ENCODE measurements around the gene TERB2.
"Not testable (repeated sequence)": the region's sequence is repeated elsewhere in the genome, so short reads cannot be mapped to it uniquely, and the experiment has no call there.

Gene TERB2

GRCh38 chr15:44988870-44989219 is 32.4 kb downstream of the TERB2 start:
- FAIRE-seq; DNase-seq (ENCODE audit: insufficient read length): not testable (repeated sequence)

DNA sequence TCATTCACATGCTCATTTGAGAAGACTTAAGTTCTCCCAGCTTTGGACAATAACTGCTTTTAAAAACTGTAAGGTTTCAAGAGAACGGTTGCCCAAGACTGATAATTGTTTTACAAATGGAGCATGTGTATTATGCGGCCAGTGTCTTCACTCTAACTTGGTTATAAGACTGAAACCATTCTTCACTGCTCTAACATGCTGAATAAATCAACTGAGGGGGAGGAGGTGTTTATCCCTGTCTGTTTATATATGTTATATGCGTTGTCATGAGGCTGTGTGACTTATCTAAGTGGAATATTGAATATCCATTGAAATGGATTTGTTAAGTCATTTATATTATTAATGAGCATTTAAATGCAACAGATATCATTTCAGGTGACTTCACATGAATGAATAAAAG is 41.1 kb downstream of the TERB2 start:
- DNase-seq (ENCODE audit: insufficient read length); FAIRE-seq: not testable (repeated sequence)

DNA sequence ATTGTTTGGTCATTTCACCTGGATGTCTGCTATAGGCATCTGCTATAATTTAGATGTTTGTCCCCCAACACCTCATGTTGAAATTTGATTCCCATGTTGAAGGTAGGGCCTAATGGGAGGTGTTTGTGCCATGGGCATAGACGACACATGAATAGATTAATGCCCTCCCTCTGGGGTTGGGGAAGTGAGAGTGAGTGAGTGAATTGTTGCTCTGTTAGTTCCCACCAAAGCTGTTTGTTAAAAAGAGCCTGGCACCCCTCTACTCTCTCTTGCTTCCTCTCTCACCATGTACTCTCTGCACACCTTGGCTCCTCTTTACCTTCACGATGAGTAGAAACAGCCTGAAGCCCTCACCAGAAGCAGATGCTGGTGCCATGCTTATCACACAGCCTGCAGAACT is 42.6 kb downstream of the TERB2 start:
- FAIRE-seq: no peak
- DNase-seq (ENCODE audit: insufficient read length): no peak
- no peak for TF ChIP-seq POLR2A (IDR thresholded peaks at IDR 0.05; ENCODE audit: low read depth, low read length)
- no peak for TF ChIP-seq POLR2AphosphoS5 (IDR thresholded peaks at IDR 0.05; ENCODE audit: low read depth, low read length)
- TF ChIP-seq TAF1 (IDR thresholded peaks at IDR 0.05; ENCODE audit: borderline replicate concordance, low read depth, low read length): no peak

- FAIRE-seq; DNase-seq (ENCODE audit: insufficient read length): not testable (repeated sequence)
Measured at GRCh38 chr15:45001180-45001579, 44.7 kb downstream of the TERB2 start.

GRCh38 chr15:45003731-45004410 is 47.4 kb downstream of the TERB2 start:
- not testable (repeated sequence) for DNase-seq (ENCODE audit: insufficient read length); FAIRE-seq

DNA sequence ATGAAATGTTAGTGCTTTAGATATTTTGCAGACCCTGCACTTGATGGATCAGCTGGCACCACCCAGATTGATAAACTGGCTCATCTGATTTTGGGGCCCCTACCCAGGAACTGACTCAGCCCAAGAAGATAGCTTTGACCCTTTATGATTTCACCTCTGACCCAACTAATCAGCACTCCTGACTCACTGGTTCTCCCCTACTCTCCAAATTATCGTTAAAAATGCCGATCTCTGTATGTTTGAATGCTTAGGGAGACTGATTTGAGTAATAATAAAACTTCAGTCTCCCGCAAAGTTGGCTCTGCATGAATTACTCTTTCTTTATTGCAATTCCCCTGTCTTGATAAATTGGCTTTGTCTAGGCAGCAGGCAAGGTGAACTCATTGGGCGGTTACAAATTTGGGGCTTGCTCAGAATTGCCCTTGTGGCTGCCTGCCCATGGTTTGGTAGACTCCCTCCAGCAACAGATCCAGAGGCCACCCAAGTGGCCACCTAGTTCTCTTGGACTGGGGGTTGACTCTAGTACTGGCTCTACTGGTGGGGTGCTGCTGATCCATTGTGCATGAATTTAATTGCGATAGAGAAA is 48.2 kb downstream of the TERB2 start:
- DNase-seq (ENCODE audit: insufficient read length); FAIRE-seq: not testable (repeated sequence)

GRCh38 chr15:45009046-45009445 is 52.6 kb downstream of the TERB2 start:
- FAIRE-seq (no peak), DNase-seq (ENCODE audit: insufficient read length) (no peak)
- TF ChIP-seq TAF1 (IDR thresholded peaks at IDR 0.05; ENCODE audit: borderline replicate concordance, low read depth, low read length) (no peak), POLR2AphosphoS5 (IDR thresholded peaks at IDR 0.05; ENCODE audit: low read depth, low read length) (no peak), POLR2A (IDR thresholded peaks at IDR 0.05; ENCODE audit: low read depth, low read length) (no peak)

DNA sequence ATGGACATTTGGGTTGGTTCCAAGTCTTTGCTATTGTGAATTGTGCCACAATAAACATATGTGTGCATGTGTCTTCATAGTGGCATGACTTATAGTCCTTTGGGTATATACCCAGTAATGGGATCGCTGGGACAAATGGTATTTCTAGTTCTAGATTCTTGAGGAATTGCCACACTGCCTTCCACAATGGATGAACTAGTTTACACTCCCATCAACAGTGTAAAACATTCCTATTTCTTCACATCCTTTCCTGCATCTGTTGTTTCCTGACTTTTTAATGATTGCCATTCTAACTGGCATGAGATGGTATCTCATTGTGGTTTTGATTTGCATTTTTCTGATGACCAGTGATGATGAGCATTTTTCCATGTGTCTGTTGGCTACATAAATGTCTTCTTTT is 58.6 kb downstream of the TERB2 start:
- not testable (repeated sequence) for DNase-seq (ENCODE audit: insufficient read length); FAIRE-seq

- FAIRE-seq; DNase-seq (ENCODE audit: insufficient read length): not testable (repeated sequence)
Measured at GRCh38 chr15:45020222-45020900, 63.9 kb downstream of the TERB2 start.

- not testable (repeated sequence) for FAIRE-seq; DNase-seq (ENCODE audit: insufficient read length)
Measured at GRCh38 chr15:45020901-45021259, 64.4 kb downstream of the TERB2 start.

DNA sequence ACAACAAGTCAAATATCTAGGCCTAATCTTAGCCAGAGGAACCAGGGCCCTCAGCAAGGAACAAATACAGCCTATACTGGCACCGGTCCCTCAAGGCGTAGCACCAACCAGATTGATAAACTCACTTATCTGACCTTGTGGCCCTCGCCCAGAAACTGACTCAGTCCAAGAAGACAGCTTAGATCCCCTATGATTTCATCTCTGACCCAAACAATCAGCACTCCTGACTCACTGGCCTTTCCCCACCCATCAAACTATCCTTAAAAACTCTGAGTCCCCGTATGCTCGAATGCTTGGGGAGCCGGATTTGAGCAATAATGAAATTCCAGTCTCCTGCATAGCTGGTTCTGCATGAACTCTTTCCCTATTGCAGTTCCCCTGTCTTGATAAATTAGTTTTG is 64.9 kb downstream of the TERB2 start:
- no peak for DNase-seq (ENCODE audit: insufficient read length)
- no peak for FAIRE-seq
- TF ChIP-seq TAF1 (IDR thresholded peaks at IDR 0.05; ENCODE audit: borderline replicate concordance, low read depth, low read length) (no peak), POLR2AphosphoS5 (IDR thresholded peaks at IDR 0.05; ENCODE audit: low read depth, low read length) (no peak), POLR2A (IDR thresholded peaks at IDR 0.05; ENCODE audit: low read depth, low read length) (no peak)

DNA sequence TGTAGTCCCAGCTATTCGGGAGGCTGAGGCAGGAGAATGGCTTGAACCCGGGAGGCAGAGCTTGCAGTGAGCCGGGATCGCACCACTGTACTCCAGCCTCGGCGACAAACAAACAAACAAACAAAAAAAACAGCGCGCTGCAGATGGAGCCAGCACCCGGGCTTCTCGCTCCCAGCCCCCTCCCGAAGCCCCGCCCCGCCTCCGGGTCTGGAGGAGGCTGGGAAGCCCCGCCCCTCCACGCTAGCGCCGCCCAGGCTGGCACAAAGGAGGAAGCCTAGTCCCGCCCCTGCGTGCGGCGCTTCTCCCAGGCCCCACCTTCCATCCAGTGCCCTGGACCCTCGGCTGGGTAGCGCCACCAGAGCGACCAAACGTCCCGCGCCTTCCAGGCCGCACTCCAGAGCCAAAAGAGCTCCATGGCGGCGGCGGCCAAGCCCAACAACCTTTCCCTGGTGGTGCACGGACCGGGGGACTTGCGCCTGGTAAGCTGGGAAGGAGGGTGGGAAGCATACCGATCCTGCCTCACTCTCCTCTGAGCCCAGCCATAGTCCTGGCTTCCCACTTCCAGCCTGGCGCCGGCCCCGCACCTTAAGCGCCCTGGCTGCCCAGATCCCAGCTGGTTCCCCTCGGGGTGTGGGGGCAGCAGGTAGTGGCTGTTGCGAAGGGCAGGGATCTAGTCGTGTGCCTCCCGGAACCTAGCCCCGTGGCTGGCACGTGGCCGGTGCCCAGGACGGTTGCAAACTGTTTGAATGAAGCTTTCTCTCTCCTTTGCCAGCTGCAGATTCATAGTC is 66.6 kb downstream of the TERB2 start, which contains the start of gene SORD:
SORD (plus strand) TSS at position 325 of the 788 bp plus-strand sequence; CDS start at position 414, 89 bp downstream.
- TF ChIP-seq TAF1 (IDR thresholded peaks at IDR 0.05; ENCODE audit: borderline replicate concordance, low read depth, low read length): no peak
- TF ChIP-seq POLR2A (IDR thresholded peaks at IDR 0.05; ENCODE audit: low read depth, low read length): peak; percentile 58; the same call in 1 of the 2 replicates
- TF ChIP-seq POLR2AphosphoS5 (IDR thresholded peaks at IDR 0.05; ENCODE audit: low read depth, low read length): peak; percentile 51; the same call in 1 of the 2 replicates
- FAIRE-seq: peak; percentile 68
- peak; percentile 96 for DNase-seq (ENCODE audit: insufficient read length)

DNA sequence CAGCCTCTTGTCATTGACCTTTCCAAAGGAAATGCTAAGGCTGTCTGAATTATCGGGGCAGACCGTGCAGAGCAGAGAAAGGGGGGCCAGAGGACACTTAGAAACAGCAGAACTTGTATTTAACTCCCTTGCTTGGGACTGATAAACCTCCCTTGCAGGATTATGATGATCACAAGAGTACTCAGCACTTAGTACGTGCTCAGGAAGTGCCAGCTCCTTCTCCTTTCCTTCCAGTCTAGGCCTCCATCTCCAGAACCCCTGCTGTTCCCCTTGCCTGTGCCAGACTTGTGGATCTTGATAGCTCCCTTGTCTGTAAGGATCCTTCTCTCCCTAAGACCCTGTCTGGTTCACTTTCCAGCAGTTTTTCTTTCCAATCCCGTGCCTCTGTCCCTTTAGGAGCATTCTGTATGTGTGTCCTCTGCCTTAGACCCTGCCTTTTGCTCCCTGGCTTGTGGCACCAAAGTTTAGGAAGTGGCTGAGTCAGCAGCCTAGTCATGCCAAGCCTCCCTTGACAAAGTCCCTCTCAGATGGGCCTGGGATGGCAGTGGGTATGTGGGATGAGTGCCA is 67.3 kb downstream of the TERB2 start:
- no peak for DNase-seq (ENCODE audit: insufficient read length)
- TF ChIP-seq TAF1 (IDR thresholded peaks at IDR 0.05; ENCODE audit: borderline replicate concordance, low read depth, low read length) (no peak), POLR2A (IDR thresholded peaks at IDR 0.05; ENCODE audit: low read depth, low read length) (no peak), POLR2AphosphoS5 (IDR thresholded peaks at IDR 0.05; ENCODE audit: low read depth, low read length) (no peak)
- FAIRE-seq: no peak

DNA sequence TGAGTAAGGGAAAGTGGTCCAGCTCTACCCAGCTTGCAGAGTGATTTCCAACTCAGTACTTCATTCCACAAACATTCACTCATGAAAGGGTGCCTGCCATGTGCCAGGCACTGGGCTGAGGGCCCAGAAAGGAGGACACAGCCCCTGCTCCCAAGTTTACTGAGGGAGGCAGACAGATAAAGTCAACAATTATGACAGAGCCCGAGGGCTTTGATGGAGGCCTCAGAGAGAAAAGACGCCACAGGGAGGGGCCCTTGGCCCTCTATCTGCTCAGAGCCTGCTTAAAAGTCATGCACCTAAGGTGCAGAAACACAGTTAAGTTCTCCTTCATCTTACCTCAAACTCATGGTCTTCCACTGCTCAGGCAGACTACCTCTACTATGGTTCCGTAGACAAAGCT is 68.2 kb downstream of the TERB2 start:
- FAIRE-seq: peak; percentile 66
- not testable (repeated sequence) for DNase-seq (ENCODE audit: insufficient read length)

DNA sequence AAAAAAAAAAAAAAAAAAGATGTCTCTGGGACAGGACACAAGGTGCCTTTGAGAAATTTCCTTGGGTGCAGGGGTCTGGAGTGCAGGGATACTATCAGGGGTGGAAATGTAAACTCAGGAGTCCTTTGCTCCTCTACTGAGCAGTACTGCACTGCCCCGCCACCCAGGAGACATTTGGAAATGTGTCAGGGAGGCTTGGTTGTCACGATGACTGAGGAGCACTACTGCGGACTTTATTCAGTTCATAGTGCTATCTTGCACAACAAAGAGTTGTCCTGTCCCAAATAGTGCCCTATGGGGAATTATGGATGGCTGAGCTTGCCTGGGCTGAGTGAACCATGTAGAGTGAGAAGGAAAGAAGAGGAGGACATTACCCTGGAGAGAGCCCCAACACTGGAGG is 69.1 kb downstream of the TERB2 start:
- DNase-seq (ENCODE audit: insufficient read length): not testable (repeated sequence)
- FAIRE-seq: peak; percentile 70
